HUDEP-2 (cell line): ENCODE results near the gene OR2A42.
"Not testable (repeated sequence)": the region's sequence is repeated elsewhere in the genome, so short reads cannot be mapped to it uniquely, and the experiment has no call there.

Experiments used
- DNase-seq, 76 experiments: peaks; one replicate each; lab custom pipeline; 2025; ENCODE audit not compliant: unreplicated experiment in 76 of 76; lab: John Stamatoyannopoulos, UW

Gene OR2A42

GRCh38 chr7:144226866-144227265 is 12.5 kb downstream of the OR2A42 start:
- DNase-seq = not testable (repeated sequence)

DNA sequence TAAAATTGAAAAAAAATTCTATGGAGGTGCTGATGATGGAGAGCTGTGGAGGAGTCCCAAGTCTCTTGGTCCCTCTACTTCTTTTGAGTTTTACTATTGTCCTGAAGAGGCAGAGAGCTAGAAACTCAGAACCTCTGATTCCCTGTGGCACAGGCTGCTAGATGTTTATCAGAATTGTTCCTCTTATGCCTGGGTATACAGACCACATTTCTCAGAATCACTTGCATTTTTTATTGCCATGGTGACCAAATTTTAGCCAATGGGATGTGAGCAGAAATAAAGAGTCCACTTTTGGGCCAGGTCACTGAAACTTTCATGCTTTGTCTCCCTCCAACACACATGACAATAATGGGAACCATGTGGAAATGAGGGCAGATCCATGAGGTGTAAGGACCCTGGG is 15.7 kb downstream of the OR2A42 start:
- not testable (repeated sequence) for DNase-seq

DNA sequence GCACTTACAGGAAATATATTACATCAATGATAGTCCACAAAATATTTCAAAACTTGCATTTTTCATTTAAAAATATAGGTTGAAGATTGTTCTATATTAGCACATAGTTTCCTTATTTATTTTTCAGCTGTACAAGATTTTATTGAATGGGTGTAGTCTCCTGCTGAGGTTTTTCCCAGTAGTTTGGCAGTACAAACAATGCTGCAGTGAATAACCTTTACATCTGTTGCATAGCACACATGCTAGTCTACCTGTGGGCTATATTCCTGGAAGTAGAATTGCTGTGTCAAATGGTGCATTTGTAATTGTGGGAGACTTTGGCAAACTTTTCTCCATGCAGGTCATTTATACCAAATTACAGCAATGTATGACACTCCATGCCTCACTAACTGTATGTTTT is 18.9 kb downstream of the OR2A42 start:
- DNase-seq = not testable (repeated sequence)

- DNase-seq = not testable (repeated sequence)
Observed at GRCh38 chr7:144219149-144219548, 20.3 kb downstream of the OR2A42 start.

DNA sequence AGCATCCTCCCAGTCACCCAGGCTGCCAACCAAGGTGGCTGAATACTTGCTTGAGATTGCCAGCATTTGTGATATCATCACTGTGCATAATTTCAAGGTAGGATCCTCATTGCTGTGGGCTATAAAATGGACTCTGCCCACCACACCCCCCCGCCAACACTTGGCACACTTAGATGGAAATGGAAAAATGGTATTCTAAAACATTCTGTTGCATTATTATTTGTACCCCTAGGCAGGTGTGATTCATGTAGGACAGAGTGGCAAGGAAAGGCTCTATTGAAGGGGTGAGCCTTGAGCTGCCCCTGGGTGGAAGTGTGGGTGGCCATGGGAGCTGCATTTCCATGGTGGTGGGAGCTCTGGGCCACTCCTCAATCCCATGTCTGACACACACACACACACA is 20.8 kb downstream of the OR2A42 start:
- not testable (repeated sequence) for DNase-seq

GRCh38 chr7:144217200-144217599 is 22.2 kb downstream of the OR2A42 start:
- not testable (repeated sequence) for DNase-seq

GRCh38 chr7:144205306-144205705 is 34.1 kb downstream of the OR2A42 start:
- DNase-seq = not testable (repeated sequence)

GRCh38 chr7:144203086-144203485 is 36.3 kb downstream of the OR2A42 start:
- DNase-seq = not testable (repeated sequence)

- DNase-seq = not testable (repeated sequence)
Observed at GRCh38 chr7:144201978-144202377, 37.4 kb downstream of the OR2A42 start.

- DNase-seq = not testable (repeated sequence)
Observed at GRCh38 chr7:144198934-144199333, 40.5 kb downstream of the OR2A42 start.

- DNase-seq = not testable (repeated sequence)
Observed at GRCh38 chr7:144195212-144195872, 44.1 kb downstream of the OR2A42 start, which contains the start of gene ARHGEF35. ARHGEF35 (minus strand) TSS chr7:144195833; CDS start chr7:144188383, 7,450 bp downstream.

DNA sequence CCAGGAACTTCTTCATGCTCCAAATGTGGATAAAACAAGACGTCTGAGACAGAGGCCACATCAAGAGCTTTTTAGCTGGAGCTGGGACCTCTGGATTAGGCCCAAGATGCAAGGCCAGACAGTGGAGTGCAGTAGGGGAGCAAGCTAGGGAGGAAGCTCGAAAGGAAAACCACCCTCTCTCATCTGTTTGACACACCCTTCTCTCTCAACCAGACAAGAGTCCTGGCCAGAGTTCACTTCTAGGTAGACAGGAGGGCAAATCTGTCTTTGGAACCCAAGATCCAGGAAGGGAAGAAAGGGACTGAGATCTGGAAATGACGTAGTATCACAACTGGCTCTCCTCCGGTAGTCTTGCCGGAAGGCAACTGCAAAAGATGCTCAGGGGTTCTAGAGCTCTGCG is 45.0 kb downstream of the OR2A42 start:
- not testable (repeated sequence) for DNase-seq

DNA sequence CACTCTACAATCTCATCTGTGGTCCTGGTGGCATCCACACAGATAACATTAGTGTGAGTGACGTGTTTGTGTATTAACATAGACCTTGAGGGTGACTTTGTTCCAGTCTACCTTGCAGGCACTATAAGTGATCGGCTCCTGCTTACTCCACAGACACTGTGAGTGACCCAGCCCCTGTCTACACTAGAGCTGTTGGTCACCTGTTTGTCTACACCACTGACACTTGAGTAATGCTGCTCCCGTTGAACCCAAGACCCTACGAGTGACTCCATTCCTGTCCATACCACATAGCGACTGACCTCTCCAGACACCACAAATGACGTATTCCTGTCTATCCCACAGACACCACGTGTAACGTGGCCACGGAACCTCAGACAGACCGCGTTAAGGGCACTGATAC is 45.6 kb downstream of the OR2A42 start:
- DNase-seq = not testable (repeated sequence)

DNA sequence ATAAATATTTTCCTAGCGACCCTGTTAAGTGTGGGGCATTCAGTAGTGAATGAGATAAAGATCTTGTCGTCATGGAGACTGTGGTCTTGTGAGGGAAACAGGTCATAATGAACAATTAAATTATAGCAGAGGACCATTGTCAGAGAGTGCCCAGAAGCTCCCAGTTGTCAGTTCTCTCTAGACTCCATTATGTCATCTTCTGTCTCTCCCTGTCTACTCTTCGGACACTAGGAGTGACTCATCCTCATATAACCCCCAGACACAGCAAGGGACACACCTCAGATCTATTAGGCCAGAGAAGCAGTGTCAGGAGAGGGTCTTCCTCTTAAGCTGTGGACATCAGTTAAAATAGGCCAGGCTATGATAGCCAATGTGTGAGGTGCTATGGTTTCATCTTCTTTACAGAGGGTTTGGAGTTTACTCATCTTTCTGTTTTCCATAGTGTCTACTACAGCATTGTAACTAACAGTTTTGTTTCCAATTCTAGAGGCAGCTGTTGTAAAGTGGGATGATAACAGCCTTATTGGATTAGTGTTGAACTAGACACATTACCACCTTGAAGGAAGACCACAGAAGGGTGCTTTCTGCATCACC is 50.7 kb downstream of the OR2A42 start:
- not testable (repeated sequence) for DNase-seq

DNA sequence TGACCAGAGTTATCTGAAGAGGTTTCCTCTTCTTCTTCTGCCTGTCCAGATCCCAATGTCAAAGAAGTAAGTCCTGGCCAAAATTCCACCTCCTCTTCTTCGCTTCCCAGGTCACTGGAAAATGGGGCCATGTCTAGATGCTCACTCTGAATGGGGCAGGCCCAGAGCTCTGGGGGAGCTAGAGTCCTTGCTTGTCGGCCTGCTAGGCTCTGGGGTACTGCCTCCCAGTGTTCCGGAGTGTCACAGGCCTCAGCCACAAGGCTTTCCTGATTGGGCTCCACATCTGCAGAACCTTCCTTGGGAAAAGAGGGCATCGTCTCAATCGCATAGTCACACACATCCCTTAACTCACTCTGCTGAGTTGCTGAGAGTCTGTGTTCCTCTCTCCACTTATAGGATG is 51.6 kb downstream of the OR2A42 start:
- DNase-seq = not testable (repeated sequence)

DNA sequence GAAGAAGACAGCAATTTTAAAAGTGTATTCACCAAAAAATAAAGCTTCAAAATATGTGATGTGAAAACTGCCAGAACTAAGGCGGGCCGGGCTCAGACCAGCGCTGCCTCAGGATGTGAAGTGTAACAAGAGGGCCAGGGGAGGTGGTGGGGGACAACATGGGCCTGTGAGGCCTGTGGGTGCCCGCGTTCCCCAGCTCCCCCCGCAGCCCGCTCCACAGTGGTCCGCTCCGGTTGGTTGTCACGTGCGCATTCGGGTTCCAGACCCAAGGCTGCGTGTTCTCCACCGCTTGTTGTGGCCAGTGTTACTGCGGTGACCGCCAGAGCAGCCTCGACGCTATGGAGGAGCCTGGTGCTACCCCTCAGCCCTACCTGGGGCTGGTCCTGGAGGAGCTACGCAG is 56.2 kb downstream of the OR2A42 start, which contains the start of gene CTAGE4:
CTAGE4 (plus strand) TSS at position 301 of the 400 bp plus-strand sequence; CDS start at position 339, 38 bp downstream.
- not testable (repeated sequence) for DNase-seq

DNA sequence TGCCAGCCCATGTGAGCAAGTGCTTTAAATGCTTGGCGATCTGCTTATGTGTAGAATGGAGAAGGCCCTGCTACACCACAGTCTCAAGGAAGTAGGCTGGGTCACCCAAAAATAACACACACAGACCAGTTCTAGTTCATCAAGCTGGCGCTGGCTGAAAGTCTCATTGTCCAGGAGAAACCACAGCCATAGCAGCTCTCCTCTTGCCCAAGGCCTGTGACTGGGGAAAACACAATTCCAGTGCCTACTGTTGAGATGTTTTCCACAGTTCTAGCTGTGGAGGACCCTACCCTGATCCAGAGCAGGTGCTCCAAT is 60.3 kb downstream of the OR2A42 start:
- DNase-seq = not testable (repeated sequence)

DNA sequence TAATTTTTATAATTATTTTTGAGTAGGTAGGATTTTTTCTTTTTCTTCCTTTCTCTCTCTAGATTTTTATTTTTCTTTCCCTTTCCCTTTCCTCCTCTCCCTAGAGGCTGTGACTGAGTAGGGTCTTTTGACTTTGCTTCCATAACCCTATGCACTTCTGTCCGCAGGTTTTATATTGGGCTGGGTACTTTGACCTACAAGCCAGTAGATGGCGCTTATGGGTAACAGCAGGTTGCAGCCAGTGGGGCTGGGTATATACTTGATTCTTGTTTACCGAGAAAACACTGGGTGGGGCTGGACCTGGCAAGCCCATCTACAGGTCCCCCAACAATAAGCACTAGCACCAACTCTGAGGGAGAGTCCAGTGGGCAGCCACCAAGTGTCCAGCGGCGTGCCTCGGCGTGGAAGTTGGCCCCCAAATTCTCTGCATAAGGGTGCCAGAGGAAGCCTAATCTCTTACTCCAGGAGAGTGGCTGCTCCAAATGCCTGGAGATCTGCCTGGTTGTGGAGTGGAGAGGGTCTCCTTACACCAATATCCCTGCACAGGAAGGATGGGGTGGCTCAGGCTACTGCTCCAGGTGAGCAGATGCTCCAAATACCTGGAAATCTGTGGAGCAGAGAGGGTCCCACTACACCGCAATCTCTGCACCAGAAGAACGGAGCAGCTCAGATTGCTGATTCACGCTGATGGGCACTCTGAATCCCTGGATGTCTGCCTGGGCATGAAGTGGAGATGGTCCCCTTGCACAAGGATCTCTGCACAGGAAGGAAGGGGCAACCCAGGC is 60.8 kb downstream of the OR2A42 start:
- DNase-seq = peak in 5 of 76 experiments; percentile 0 to 12 (median 3)
